GM12878 (cell line): ENCODE data around the gene MYO18B. TPM values are rescaled to one million over a fixed set of nuclear protein-coding genes. Genes with fewer than 3 reads are reported as not detected.

Source experiments
- ATAC-seq: fragments of 200-7000 bp; cut with Tn5 transposase; 3 replicates; pipeline ENCODE4 v1.9.1; 2020; ENCODE audit warnings: mild to moderate bottlenecking, moderate library complexity
- BruUV-seq: library from RNA; stranded (reverse); fragments of 400-500 nt; replicated peaks from 2 replicates; lab custom pipeline; 2021; lab: Mats Ljungman, UMichigan
- CTCF ChIA-PET: fragments of 300-600 bp; sonication (Branson Sonifier 250); formaldehyde crosslinking; extraction: SDS; loops from one replicate; lab custom pipeline; 2021; ENCODE audit warnings: inconsistent platforms; lab: Yijun Ruan, JAX
- POLR2A ChIA-PET: fragments of 350-600 bp; formaldehyde crosslinking; extraction: SDS; loops from one replicate; lab custom pipeline; 2021; ENCODE audit warnings: inconsistent platforms; lab: Charles Lee
- RAD21 ChIA-PET: fragments of 300-600 bp; sonication (Branson Sonifier 250); formaldehyde crosslinking; loops from one replicate; lab custom pipeline; 2023; ENCODE audit warnings: antibody characterized with exemption; ENCODE audit not compliant: unreplicated experiment; lab: Charles Lee
- SMC1A ChIA-PET: fragments of 300-600 bp; sonication (Branson Sonifier 250); formaldehyde crosslinking; loops from one replicate; lab custom pipeline; 2023; ENCODE audit not compliant: unreplicated experiment, uncharacterized antibody; lab: Charles Lee
- DNase-seq: peaks from one replicate; pipeline ENCODE4 v3.0.0-alpha.2; 2011; ENCODE audit warnings: low read depth, low spot score
- FAIRE-seq: peaks from 3 replicates; lab custom pipeline; 2011; peaks lifted over from hg19 to GRCh38; lab: Jason Lieb, UNC
- H2AFZ ChIP-seq: 2 replicates; pipeline ENCODE4 v1.6.0; 2011; ENCODE audit warnings: low read depth, low read length, control low read depth; ENCODE audit not compliant: control insufficient read depth
- H3K27ac ChIP-seq: 2 replicates; pipeline ENCODE4 v1.5.1; 2011; ENCODE audit warnings: control low read depth; ENCODE audit not compliant: control insufficient read depth, insufficient read depth
- H3K27me3 ChIP-seq, 2 experiments: replicated peaks in 1 of 2; 2 replicates each; pipeline versions ENCODE4 v1.6.0 to v1.6.1; 2011; ENCODE audit warnings: low read length in 1 of 2; ENCODE audit not compliant: control insufficient read depth in 2 of 2, insufficient read depth in 2 of 2
- H3K36me3 ChIP-seq, 2 experiments: 2 replicates each; pipeline ENCODE4 v1.5.1; 2011; ENCODE audit warnings: low read length in 1 of 2; ENCODE audit not compliant: control insufficient read depth in 2 of 2, insufficient read depth in 2 of 2
- H3K4me1 ChIP-seq: 2 replicates; pipeline ENCODE4 v1.6.1; 2011; ENCODE audit warnings: mild to moderate bottlenecking, low read length, moderate library complexity, mixed read lengths; ENCODE audit not compliant: control insufficient read depth, insufficient read depth
- H3K4me2 ChIP-seq: 2 replicates; pipeline ENCODE4 v1.6.0; 2011; ENCODE audit warnings: control low read depth; ENCODE audit not compliant: control insufficient read depth, insufficient read depth
- H3K4me3 ChIP-seq: fragments of 200-600 bp; sonication (generic); 2 replicates; pipeline ENCODE4 v1.5.1; 2016
- H3K79me2 ChIP-seq: 2 replicates; pipeline ENCODE4 v1.6.0; 2011; ENCODE audit warnings: low read length; ENCODE audit not compliant: control insufficient read depth, insufficient read depth
- H3K9ac ChIP-seq: 2 replicates; pipeline ENCODE4 v1.8.0; 2011; ENCODE audit warnings: low read length, control low read depth, mixed read lengths; ENCODE audit not compliant: control insufficient read depth, insufficient read depth
- H3K9me3 ChIP-seq: replicated peaks from 3 replicates; pipeline ENCODE4 v1.5.1; 2011; ENCODE audit warnings: mild to moderate bottlenecking, low read length; ENCODE audit not compliant: control insufficient read depth, insufficient read depth
- H4K20me1 ChIP-seq: 2 replicates; pipeline ENCODE4 v1.6.0; 2011; ENCODE audit not compliant: control insufficient read depth, insufficient read depth
- BHLHE40 ChIP-seq, 2 experiments: fragments of 450-650 bp in 1 of 2; IDR thresholded peaks; 2 replicates each; pipeline ENCODE4 v1.6.1; 2011 to 2017; ENCODE audit warnings: low read depth in 2 of 2, borderline replicate concordance in 1 of 2, improper control_type of control experiment in 1 of 2, low read length in 1 of 2, mild to moderate bottlenecking in 1 of 2
- CEBPB ChIP-seq, 2 experiments: fragments of 150-350 bp in 1 of 2; IDR thresholded peaks; 2 replicates each; pipeline ENCODE4 v1.6.1; 2012 to 2014; ENCODE audit warnings: low read depth in 2 of 2, low read length in 2 of 2, borderline replicate concordance in 1 of 2, inconsistent platforms in 1 of 2
- CREB1 ChIP-seq: IDR thresholded peaks from 2 replicates; pipeline ENCODE4 v1.6.1; 2012; ENCODE audit warnings: low read depth, mild to moderate bottlenecking, inconsistent platforms
- FOXM1 ChIP-seq: IDR thresholded peaks from 2 replicates; pipeline ENCODE4 v1.6.1; 2012; ENCODE audit warnings: low read depth, mild to moderate bottlenecking, inconsistent platforms, low read length, moderate library complexity
- HCFC1 ChIP-seq: fragments of 150-350 bp; IDR thresholded peaks from 2 replicates; pipeline ENCODE4 v1.6.1; 2014; ENCODE audit warnings: low read length
- MEF2A ChIP-seq: IDR thresholded peaks from 2 replicates; pipeline ENCODE4 v1.6.1; 2011; ENCODE audit warnings: low read depth, mild to moderate bottlenecking, low read length, moderate library complexity; ENCODE audit not compliant: insufficient read depth
- PML ChIP-seq: IDR thresholded peaks from 2 replicates; pipeline ENCODE4 v1.6.1; 2012; ENCODE audit warnings: low read length, inconsistent platforms
- RCOR1 ChIP-seq: conservative IDR thresholded peaks from 2 replicates; pipeline ENCODE4 v1.6.1; 2012; ENCODE audit warnings: low read depth, low read length, improper control_type of control experiment
- ZNF24 ChIP-seq: fragments of 450-650 bp; IDR thresholded peaks from 2 replicates; pipeline ENCODE4 v1.6.1; 2017; ENCODE audit warnings: antibody characterized with exemption, mild to moderate bottlenecking
- ZNF622 ChIP-seq: fragments of 450-650 bp; IDR thresholded peaks from 2 replicates; pipeline ENCODE4 v1.6.1; 2017; ENCODE audit warnings: mild to moderate bottlenecking, inconsistent platforms
- WGBS: methylation state at CpG from one replicate; pipeline ENCODE4 v1.1.6; 2016; ENCODE audit warnings: low lambda C conversion rate; ENCODE audit not compliant: insufficient replicate concordance, insufficient coverage; ENCODE audit errors: missing lambda C conversion rate; 5-methylcytosine and 5-hydroxymethylcytosine counted together
- in situ Hi-C: fragments of 300-500 bp; cut with MboI; formaldehyde crosslinking; loops from 9 replicates; pipeline ENCODE4 v1.14.3; 2018; ENCODE audit warnings: mixed read lengths
- intact Hi-C: fragments of 100-400 bp; cut with micrococcal nuclease; formaldehyde crosslinking; loops from one replicate; pipeline ENCODE4 v1.14.2; 2022; ENCODE audit not compliant: unreplicated experiment
- polyA plus RNA-seq, 11 experiments: library from polyadenylated mRNA; depleted of rRNA in 4 of 11; unstranded in 6 of 11; stranded (reverse) in 5 of 11; fragments of >200 nt; fragmentation: Nextera tagmentation in 4 of 11; fragmentation: Illumina TruSeq in 1 of 11; extraction: Ambion mirVana in 4 of 11; extraction: Trizol in 1 of 11; gene quantifications; 1 replicate in 1 of 11; 2 replicates in 10 of 11; pipeline versions ENCODE4 v1.2.1 to v1.2.3, GENCODE V29; 2011 to 2016; ENCODE audit warnings: inconsistent platforms in 2 of 11, missing spikeins in 2 of 11, low read depth in 1 of 11
- total RNA-seq, 4 experiments: library from RNA; depleted of rRNA in 3 of 4; stranded (reverse); fragments of >200 nt in 3 of 4; fragmentation: Illumina TruSeq in 1 of 4; extraction: Trizol in 1 of 4; gene quantifications; 2 replicates each; pipeline versions ENCODE4 v1.2.1 to v1.2.3, GENCODE V29; 2013 to 2021
- TF ChIP-seq, protein P1 (sequence below): fragments of 450-650 bp; IDR thresholded peaks from 2 replicates; pipeline ENCODE4 v1.6.1; 2017; ENCODE audit warnings: mild to moderate bottlenecking
- TF ChIP-seq, protein P2 (sequence below): IDR thresholded peaks from 2 replicates; pipeline ENCODE4 v1.6.1; 2012; ENCODE audit warnings: improper control_type of control experiment, low read depth, low read length; ENCODE audit not compliant: insufficient replicate concordance
- TF ChIP-seq, protein P3 (sequence below): fragments of 450-650 bp; IDR thresholded peaks from 2 replicates; pipeline ENCODE4 v1.6.1; 2017; ENCODE audit warnings: low read depth, mild to moderate bottlenecking, moderate library complexity

The MYO18B gene
- total and polyA plus RNA-seq, 10 of the 15 experiments (the other 5 are each of a cell fraction or from before 2014, with no cell fraction given), result 0.05 to 2.1 (median 0.51) TPM; not detected in 1

DNA sequence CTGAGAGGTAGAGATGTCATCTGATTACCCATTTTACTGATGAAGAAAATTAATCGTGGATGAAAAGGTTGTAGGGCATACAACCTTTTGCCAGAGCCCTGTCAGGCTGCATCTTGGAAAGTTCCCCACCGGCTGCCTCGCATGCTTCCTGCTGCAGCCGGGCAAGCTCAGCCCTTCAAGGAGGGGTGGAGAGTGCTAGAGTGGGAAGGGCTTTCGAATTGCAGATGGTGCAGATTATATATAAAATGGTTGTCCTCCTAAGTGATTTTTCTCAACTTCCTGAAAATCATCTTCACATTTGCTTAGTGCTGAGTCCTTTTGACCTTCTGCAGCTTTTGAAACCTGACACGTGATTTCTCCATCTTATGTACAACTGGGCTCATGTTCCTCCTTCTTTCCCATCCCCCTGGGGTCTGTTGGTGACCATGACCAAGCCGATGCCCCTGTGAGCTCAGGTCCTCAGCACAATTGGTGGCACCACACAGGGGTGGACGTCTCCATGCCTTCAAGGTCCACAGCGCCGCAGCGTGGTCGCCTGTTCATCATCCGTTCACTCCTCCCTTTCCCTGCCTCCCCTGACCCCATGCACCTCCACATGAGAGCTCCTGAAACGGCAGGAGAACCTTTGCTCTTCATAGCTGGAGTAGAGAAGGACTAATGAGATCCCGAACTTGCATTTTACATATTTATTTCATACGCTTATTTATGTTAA, 47.6 kb upstream of the MYO18B start (continued):
- TF ChIP-seq, protein P1, sequence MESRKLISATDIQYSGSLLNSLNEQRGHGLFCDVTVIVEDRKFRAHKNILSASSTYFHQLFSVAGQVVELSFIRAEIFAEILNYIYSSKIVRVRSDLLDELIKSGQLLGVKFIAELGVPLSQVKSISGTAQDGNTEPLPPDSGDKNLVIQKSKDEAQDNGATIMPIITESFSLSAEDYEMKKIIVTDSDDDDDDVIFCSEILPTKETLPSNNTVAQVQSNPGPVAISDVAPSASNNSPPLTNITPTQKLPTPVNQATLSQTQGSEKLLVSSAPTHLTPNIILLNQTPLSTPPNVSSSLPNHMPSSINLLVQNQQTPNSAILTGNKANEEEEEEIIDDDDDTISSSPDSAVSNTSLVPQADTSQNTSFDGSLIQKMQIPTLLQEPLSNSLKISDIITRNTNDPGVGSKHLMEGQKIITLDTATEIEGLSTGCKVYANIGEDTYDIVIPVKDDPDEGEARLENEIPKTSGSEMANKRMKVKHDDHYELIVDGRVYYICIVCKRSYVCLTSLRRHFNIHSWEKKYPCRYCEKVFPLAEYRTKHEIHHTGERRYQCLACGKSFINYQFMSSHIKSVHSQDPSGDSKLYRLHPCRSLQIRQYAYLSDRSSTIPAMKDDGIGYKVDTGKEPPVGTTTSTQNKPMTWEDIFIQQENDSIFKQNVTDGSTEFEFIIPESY, result no peak
- TF ChIP-seq MEF2A (no peak), FOXM1 (no peak)

DNA sequence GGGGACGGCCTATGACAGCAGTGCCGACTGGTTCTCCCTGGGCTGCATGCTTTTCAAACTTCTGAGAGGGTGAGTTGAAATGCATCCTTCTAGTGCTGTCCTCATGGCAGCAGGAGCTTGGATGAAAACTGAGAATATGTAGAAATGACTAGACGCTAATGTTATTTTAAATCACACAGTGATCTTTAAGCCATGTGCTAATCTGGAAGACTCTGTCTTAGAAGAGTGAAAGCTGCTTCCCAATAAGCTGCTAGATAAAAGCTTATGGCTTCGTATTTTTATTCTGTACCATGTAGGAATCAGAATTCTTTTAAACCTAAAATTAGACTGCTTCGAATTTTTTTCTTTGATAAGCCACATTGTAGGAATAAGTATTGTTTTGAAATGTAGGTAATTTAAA, 46.8 kb upstream of the MYO18B start:
- DNase-seq, result no peak
- BruUV-seq, result no TSS peak
- no peak overlapping the region for H3K4me2 ChIP-seq
- ChIA-PET SMC1A (interaction anchor here (1.0 to 2.4 kb wide), 4 partner anchors 10 to 151 kb away, joined by 3 to 5 read pairs (median 4); no protein-coding TSS in a partner anchor), CTCF (interaction anchor here (2.1 kb wide), 1 partner anchor 151 kb away, joined by 9 read pairs; no protein-coding TSS in a partner anchor), POLR2A (no interaction called here), RAD21 (no interaction called here)
- no peak for FAIRE-seq
- peaks cover 5 to 23% of the 10 kb centered on the region in 2 experiments; a peak in 3 of 4 replicates for H3K36me3 ChIP-seq
- H3K4me1 ChIP-seq, result no peaks in the 10 kb centered on the region
- no peak overlapping the region for H3K27ac ChIP-seq
- in situ Hi-C loops, result no loop called here
- no peak for ATAC-seq
- H3K9me3 ChIP-seq, result no peaks in the 10 kb centered on the region
- no peaks in the 10 kb centered on the region for H4K20me1 ChIP-seq
- H3K9ac ChIP-seq, result no peak overlapping the region
- no peaks in the 10 kb centered on the region for H3K79me2 ChIP-seq
- H2AFZ ChIP-seq, result no peak overlapping the region
- no peaks in the 10 kb centered on the region for H3K27me3 ChIP-seq
- intact Hi-C loops, result no loop called here
- H3K4me3 ChIP-seq, result no peak overlapping the region
- 96% methylated on average over 5 of the region's 5 CpGs for WGBS
- TF ChIP-seq, protein P2, sequence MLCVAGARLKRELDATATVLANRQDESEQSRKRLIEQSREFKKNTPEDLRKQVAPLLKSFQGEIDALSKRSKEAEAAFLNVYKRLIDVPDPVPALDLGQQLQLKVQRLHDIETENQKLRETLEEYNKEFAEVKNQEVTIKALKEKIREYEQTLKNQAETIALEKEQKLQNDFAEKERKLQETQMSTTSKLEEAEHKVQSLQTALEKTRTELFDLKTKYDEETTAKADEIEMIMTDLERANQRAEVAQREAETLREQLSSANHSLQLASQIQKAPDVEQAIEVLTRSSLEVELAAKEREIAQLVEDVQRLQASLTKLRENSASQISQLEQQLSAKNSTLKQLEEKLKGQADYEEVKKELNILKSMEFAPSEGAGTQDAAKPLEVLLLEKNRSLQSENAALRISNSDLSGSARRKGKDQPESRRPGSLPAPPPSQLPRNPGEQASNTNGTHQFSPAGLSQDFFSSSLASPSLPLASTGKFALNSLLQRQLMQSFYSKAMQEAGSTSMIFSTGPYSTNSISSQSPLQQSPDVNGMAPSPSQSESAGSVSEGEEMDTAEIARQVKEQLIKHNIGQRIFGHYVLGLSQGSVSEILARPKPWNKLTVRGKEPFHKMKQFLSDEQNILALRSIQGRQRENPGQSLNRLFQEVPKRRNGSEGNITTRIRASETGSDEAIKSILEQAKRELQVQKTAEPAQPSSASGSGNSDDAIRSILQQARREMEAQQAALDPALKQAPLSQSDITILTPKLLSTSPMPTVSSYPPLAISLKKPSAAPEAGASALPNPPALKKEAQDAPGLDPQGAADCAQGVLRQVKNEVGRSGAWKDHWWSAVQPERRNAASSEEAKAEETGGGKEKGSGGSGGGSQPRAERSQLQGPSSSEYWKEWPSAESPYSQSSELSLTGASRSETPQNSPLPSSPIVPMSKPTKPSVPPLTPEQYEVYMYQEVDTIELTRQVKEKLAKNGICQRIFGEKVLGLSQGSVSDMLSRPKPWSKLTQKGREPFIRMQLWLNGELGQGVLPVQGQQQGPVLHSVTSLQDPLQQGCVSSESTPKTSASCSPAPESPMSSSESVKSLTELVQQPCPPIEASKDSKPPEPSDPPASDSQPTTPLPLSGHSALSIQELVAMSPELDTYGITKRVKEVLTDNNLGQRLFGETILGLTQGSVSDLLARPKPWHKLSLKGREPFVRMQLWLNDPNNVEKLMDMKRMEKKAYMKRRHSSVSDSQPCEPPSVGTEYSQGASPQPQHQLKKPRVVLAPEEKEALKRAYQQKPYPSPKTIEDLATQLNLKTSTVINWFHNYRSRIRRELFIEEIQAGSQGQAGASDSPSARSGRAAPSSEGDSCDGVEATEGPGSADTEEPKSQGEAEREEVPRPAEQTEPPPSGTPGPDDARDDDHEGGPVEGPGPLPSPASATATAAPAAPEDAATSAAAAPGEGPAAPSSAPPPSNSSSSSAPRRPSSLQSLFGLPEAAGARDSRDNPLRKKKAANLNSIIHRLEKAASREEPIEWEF, result no peak
- no peak for TF ChIP-seq ZNF24
- TF ChIP-seq RCOR1, result no peak
- no peak for TF ChIP-seq ZNF622
- no peak for TF ChIP-seq CEBPB (IDR thresholded peaks at IDR 0.05; ENCODE audit: borderline replicate concordance in 1 of 2, low read depth in 2 of 2, low read length in 2 of 2)
- TF ChIP-seq BHLHE40 (IDR thresholded peaks at IDR 0.05; ENCODE audit: borderline replicate concordance in 1 of 2, low read depth in 2 of 2, low read length in 1 of 2), result no peak
- TF ChIP-seq HCFC1, result no peak
- TF ChIP-seq, protein P3, sequence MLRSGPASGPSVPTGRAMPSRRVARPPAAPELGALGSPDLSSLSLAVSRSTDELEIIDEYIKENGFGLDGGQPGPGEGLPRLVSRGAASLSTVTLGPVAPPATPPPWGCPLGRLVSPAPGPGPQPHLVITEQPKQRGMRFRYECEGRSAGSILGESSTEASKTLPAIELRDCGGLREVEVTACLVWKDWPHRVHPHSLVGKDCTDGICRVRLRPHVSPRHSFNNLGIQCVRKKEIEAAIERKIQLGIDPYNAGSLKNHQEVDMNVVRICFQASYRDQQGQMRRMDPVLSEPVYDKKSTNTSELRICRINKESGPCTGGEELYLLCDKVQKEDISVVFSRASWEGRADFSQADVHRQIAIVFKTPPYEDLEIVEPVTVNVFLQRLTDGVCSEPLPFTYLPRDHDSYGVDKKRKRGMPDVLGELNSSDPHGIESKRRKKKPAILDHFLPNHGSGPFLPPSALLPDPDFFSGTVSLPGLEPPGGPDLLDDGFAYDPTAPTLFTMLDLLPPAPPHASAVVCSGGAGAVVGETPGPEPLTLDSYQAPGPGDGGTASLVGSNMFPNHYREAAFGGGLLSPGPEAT, result no peak
- no peak for TF ChIP-seq PML
- no peak for TF ChIP-seq CREB1
